Suppressor macrophage treated with lipopolysaccharide for 4 hours (primary cell): ENCODE data around the gene GPC5.
"Not testable (repeated sequence)": the region's sequence is repeated elsewhere in the genome, so short reads cannot be mapped to it uniquely, and the experiment has no call there.

ENCODE experiments used
- DNase-seq: peaks from one replicate; pipeline ENCODE4 v3.0.0-alpha.2; 2020

The GPC5 gene

DNA sequence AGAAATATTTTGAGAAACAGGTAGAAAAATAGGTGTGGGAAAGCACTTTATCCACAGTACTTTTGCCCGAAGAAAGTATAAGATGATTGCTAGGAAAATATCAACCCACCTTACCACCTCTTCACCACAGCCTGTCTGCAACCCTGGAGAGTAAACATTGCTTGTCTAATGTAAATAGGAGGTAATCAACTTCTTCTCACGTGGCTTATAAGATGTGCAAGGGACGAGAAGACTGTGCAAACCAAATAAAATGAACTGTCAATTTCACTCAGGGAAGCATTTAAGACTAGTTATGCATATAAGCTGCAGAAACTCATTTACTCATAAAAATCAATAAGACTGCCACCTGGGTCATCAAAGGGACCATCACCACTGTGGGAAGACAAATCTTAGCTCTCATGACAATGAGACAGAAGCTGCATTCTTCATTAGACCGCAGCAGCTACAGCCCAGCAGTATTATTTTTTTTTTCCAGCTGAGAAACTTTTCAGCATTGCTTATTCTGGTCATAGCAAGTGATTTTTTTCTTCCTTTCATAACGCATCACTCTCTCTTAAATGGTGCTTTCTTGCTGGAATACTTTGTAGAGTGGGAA lies 1020.5 kb downstream of the GPC5 start:
- no peak for DNase-seq

GRCh38 chr13:92429231-92429630 lies 1030.8 kb downstream of the GPC5 start:
- DNase-seq = no peak

GRCh38 chr13:92433386-92433785 lies 1035.0 kb downstream of the GPC5 start:
- DNase-seq = no peak

DNA sequence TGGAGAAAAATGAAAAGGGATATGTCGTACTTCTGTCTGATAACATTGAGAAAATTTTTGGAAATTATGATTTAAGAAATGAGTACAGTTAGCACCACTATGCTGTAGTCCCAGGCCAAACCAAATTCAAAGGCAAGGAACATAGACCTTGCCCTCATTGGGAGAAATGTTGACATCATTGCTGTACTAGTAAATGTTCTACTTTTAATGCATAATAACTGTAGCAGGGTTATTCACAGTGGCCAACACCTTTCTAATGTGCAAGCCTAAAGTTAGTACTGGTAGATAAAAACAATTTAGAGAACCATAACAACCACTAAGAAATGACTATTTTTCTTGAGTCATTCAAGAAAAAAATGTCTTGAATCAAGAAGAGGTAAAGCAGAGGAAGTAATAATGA lies 1035.5 kb downstream of the GPC5 start:
- no peak for DNase-seq

- no peak for DNase-seq
These were observed 1038.5 kb downstream of the GPC5 start for GRCh38 chr13:92436924-92437323.

- no peak for DNase-seq
These were observed 1045.8 kb downstream of the GPC5 start for GRCh38 chr13:92444244-92444643.

DNA sequence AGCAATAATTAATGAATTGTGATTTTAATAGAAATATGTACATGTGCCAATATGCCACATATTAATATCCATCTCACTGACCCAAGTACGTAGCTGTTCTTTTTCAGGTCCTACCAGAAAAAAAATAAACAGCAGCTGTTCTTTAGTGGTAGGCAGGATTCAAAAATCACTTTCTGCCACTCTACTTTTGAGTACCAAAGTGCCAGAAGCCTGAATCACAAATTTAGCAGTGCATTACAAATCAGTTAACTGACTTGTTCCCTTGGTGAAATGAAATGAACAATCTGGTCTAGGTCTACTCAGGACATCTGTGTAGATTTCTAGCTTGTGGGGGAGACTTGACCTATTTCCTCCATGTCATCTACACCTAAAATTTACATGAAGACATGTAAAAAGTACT lies 1052.6 kb downstream of the GPC5 start:
- no peak for DNase-seq

DNA sequence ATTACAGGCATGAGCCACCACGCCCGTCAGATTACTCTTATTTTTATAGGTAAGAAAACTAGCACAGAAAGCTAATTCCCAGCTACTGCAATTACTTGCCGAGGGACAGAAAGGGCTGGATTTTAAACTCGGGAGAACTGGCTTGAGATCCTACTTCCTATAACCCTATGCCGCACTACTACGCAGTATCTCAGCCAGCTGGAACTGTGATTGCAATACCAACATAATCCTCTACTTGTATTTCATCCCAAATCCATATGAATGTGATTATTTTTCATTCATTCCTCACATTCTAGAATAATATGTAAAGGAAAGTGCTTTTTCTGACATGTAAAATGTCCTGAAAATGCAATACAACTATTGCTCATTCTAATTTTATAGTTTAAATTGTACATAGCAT lies 1054.4 kb downstream of the GPC5 start:
- DNase-seq = no peak

DNA sequence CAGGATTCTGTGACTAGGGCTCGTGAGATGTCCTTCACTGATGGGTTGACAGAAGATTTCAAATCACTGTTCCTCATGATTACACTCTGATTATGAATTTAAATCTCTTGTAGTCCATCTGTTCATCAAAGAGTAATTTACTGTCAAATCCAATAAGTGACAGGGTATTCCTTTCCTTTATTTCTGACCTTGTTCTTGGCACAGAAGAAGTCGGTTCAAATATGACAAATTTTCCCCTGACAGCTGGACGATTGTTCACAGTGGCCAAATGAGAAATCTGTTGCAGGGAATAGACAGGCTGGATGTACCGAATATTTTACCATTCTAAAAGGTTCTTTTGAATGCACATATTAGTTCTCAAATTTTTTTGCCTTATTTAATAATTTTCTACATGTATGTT lies 1060.9 kb downstream of the GPC5 start:
- DNase-seq = no peak

DNA sequence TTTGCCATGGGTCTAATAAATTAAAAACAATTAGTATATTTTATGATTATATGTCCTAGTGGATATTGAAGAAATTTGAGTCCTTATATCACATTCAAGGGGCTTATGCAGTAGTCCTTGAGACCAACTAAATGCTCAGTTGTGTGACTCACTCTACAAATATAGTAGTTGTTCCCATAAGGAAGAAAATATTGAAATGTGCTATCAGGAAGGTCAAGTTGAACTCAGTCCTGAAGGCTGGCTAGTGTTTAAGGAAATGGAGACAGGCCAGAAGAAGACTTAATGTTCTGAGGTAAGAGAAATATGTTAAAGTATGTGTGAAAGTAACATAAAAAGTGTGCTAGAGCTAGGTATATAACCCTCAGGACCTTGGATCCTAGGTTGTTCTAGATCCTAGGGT lies 1062.1 kb downstream of the GPC5 start:
- no peak for DNase-seq

DNA sequence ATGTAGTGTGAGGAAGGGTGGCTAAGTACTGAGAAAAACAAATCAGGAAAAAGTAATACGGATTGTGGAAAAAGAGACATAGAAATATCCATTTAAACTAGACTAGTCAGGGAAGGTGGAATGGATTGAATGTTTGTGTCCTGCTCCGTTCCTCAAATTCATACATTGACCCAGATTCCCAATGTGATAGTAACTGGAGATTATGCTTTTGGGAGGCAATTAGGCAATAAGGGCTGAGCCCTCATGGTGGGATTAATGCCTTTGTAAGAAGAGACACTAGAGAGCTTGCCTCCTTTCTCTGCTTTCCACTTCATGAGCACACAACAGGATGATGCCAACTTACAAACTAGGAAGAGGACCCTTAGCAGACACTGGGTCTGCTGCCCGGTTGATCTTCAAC lies 1063.0 kb downstream of the GPC5 start:
- no peak for DNase-seq

- no peak for DNase-seq
These were observed 1063.4 kb downstream of the GPC5 start for GRCh38 chr13:92461831-92462230.

- no peak for DNase-seq
These were observed 1064.7 kb downstream of the GPC5 start for GRCh38 chr13:92463134-92463533.

- no peak for DNase-seq
These were observed 1075.5 kb downstream of the GPC5 start for GRCh38 chr13:92473765-92474475.

DNA sequence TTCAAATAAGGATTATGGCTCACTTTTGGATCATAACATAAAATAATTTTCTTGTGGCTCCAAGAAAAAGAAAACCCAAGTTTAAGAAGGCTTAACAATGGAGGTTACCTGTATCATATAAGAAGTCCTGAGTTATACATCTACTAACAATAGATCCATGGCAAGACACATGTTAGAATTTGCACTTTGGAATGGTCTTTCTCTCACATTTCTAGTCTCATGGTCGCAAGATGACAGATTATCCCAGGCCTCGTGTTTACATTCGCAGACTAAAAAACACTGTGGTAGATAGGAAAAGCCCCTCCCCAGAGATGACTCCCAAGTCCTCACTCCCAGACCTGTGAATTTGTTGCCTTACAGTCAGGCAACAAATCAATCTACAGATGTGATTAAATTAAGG lies 1082.0 kb downstream of the GPC5 start:
- DNase-seq = no peak

DNA sequence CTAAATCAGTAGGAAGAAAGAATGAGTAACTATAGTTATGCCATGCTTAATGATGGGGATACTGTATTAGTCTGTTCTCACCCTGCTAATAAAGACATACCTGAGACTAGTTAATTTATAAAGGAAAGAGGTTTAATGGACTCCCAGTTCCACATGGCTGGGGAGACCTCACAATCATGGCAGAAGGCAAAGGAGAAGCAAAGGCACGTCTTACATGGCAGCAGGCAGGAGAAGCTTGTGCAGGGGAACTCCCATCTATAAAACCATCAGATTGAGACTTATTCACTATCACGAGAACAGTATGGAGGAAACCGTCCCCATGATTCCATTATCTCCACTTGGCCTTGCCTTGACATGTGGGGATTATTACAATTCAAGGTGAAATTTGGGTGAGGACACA lies 1084.4 kb downstream of the GPC5 start:
- DNase-seq = not testable (repeated sequence)

DNA sequence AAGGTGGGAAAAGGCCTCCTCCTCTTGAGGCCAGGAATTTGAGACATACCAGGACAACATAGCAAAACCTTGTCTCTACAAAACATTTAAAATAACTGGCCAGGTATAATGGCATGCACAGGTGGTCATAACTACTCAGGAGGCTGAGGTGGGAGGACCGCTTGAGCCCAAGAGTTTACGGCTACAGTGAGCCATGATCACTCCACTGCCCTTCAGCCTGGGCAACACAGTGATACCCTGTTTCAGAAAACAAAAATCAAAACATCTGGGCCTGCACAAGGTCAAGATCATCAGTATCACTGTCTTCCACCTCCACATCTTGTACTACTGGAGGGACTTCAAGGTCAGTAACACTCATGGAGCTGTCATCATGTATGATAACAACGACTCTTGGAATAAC lies 1085.5 kb downstream of the GPC5 start:
- no peak for DNase-seq

- DNase-seq = no peak
These were observed 1088.8 kb downstream of the GPC5 start for GRCh38 chr13:92487238-92487637.

- no peak for DNase-seq
These were observed 1089.9 kb downstream of the GPC5 start for GRCh38 chr13:92488249-92488852.

- no peak for DNase-seq
These were observed 1093.4 kb downstream of the GPC5 start for GRCh38 chr13:92491839-92492238.

DNA sequence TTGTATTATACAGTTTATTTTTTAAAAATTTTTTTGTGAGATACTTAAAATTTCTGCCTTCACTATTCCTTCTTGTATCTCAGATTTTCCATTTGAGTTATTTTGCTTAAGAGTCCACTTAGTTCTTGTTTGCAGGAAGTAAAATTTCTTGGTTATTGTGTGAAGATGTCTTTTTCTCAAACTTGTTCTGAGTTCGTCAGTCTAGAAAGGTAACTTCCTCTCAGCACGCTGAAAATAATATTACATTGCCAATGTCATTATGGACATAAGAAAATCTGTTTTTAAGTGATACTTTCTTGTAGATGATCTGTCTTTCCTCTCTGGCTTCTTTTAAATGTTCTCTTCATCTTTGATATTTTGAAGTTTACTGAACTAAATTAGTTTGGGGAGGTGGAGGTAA lies 1096.5 kb downstream of the GPC5 start:
- DNase-seq = no peak

DNA sequence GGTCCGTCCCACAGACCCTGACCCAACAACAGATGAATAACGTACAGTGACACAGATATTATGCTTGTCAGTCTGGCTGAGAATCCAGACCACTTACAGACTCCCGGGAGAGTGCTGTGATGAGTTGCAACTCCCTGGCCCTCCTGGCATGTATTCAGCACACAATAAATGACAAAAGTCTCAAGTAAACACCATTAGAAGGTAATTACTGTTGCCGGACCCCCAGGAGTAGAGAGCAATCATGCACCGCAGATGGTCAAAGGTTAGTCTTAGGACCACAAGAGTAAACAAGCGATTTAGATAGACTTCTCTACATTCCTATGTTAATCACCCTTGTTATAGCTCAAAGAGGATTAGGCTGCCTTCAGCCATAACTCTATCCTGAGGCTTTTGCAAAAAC lies 1101.8 kb downstream of the GPC5 start:
- DNase-seq = no peak

DNA sequence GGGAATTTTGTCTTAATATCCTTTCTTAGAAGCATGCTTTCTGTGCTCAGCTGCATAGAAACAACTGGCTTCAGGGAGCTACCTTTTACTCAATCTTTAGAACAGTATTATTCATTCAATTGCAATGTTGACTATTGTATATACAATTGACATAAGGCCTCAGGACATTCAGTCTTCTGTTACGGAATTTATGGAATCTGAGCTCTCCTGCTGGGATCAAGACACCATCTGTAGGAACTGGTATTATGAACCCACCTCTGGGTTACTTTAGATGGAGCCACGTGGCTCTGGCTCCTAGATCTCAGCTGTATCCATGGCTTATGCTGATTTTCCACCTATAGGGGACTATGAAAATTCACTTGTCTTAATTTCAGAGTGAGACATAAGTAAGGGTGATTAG lies 1112.0 kb downstream of the GPC5 start:
- DNase-seq = no peak

- DNase-seq = no peak
These were observed 1114.4 kb downstream of the GPC5 start for GRCh38 chr13:92512852-92513251.

DNA sequence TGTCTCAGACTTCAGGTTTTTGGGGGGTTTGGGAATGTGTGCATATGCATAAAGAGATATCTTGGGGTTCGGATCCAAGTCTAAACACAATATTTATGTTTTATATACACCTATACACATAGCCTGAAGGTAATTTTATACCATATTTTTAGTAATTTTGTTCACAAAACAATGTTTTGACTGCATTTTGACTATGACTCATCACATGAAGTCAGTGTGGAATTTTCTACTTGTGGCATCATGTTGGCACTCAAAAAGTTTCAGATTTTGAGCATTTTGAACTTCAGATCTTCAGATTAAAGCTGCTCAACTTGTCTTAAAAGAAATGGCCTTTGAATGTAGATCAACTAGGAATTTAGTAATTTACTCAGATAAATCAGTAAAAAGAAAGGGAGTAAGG lies 1115.3 kb downstream of the GPC5 start:
- DNase-seq = no peak
